Transverse colon (tissue), 4 donors: Measurements from ENCODE around the gene CDC42BPG. TPM values are rescaled to one million over a fixed set of nuclear protein-coding genes. Genes with fewer than 3 reads are reported as not detected.

Source experiments
- DNase-seq: peaks from one replicate; pipeline ENCODE4 v3.0.0-alpha.2; 2019
- H3K27ac ChIP-seq, 4 donors: fragments of 200-600 bp; sonication (generic); 2 replicates each; pipeline ENCODE4 v1.5.1; 2016 to 2018; ENCODE audit warnings: inconsistent platforms in 4 of 4
- H3K27me3 ChIP-seq: fragments of 200-600 bp; sonication (generic); 2 replicates; pipeline ENCODE4 v1.5.1; 2017; ENCODE audit warnings: inconsistent platforms
- H3K36me3 ChIP-seq, 4 donors: fragments of 200-600 bp; sonication (generic); 2 replicates each; pipeline ENCODE4 v1.5.1; 2017 to 2019; ENCODE audit warnings: inconsistent platforms in 4 of 4
- H3K4me1 ChIP-seq, 4 donors: fragments of 200-600 bp; sonication (generic); 2 replicates each; pipeline ENCODE4 v1.5.1; 2017 to 2020; ENCODE audit warnings: inconsistent platforms in 4 of 4
- H3K4me3 ChIP-seq, 4 donors: fragments of 200-600 bp; sonication (generic); 1 replicate in 1 of 4; 2 replicates in 3 of 4; pipeline versions ENCODE4 v1.5.1 to v1.6.1; 2017 to 2019; ENCODE audit warnings: inconsistent platforms in 4 of 4
- H3K9me3 ChIP-seq, 2 donors: fragments of 200-600 bp; sonication (generic); 2 replicates each; pipeline ENCODE4 v1.5.1; 2017 to 2019; ENCODE audit warnings: inconsistent platforms in 2 of 2
- CTCF ChIP-seq, 5 experiments: fragments of 200-600 bp in 3 of 5; fragments of 450-650 bp in 2 of 5; sonication (generic) in 3 of 5; IDR thresholded peaks; 1 replicate in 2 of 5; 2 replicates in 3 of 5; pipeline ENCODE4 v1.5.1; 2016 to 2017; ENCODE audit warnings: antibody characterized with exemption in 5 of 5, inconsistent platforms in 3 of 5, mild to moderate bottlenecking in 2 of 5, moderate library complexity in 1 of 5
- EP300 ChIP-seq: sonication (generic); formaldehyde crosslinking; IDR thresholded peaks from one replicate; pipeline ENCODE4 v1.6.1; 2017; ENCODE audit warnings: antibody characterized with exemption, low read depth
- POLR2A ChIP-seq: fragments of 450-650 bp; IDR thresholded peaks from one replicate; pipeline ENCODE4 v1.6.1; 2016; ENCODE audit warnings: antibody characterized with exemption, mild to moderate bottlenecking, moderate library complexity
- POLR2AphosphoS5 ChIP-seq, 3 donors: sonication (generic); formaldehyde crosslinking; IDR thresholded peaks; one replicate each; pipeline ENCODE4 v1.6.1; 2016; ENCODE audit warnings: antibody characterized with exemption in 3 of 3
- WGBS, 2 donors: methylation state at CpG; one replicate each; pipeline ENCODE4 v1.1.5; 2018; ENCODE audit warnings: low coverage in 1 of 2; 5-methylcytosine and 5-hydroxymethylcytosine counted together
- in situ Hi-C, 4 donors: fragments of 200-750 bp; cut with MboI; loops; one replicate each; pipeline versions ENCODE4 v1.15.0 to v1.15.1; 2017; ENCODE audit warnings: low sequenced_read_pairs in 3 of 4, low pct_ligation_motif_present in 1 of 4, low pct_unique_long_range_greater_than_20kb in 1 of 4
- intact Hi-C: fragments of 100-400 bp; cut with DNase I; formaldehyde crosslinking; loops from one replicate; pipeline ENCODE4 v1.15.1; 2023; ENCODE audit warnings: low total_unique reads
- total RNA-seq, 4 donors: library from RNA; depleted of rRNA; stranded (reverse); fragments of >200 nt; gene quantifications; one replicate each; pipeline ENCODE4 v1.1.0, GENCODE V29; 2016

CDC42BPG gene
- total RNA-seq, 4 donors from 2014 or later, result 32.6 to 82.3 (median 46.9) TPM

GRCh38 chr11:64837887-64838351, 6.5 kb downstream of the CDC42BPG start:
- intact Hi-C loops, result no loop called here
- 88% methylated on average over 9 of the region's 10 CpGs; no CpG with 5 or more reads in 1 of the 2 donors for WGBS, 2 donors
- Histone ChIP-seq H3K9me3 (no peaks in the 10 kb centered on the region), H3K36me3 (no peaks in the 10 kb centered on the region), H3K4me1 (peaks cover 0 to 7% (median 2%) of the 10 kb centered on the region in 4 donors), H3K27ac (no peak overlapping the region), H3K4me3 (no peak overlapping the region), H3K27me3 (no peaks in the 10 kb centered on the region)
- in situ Hi-C loops, result no loop called here
- TF ChIP-seq POLR2AphosphoS5 (IDR thresholded peaks at IDR 0.05) (no peak), POLR2A (no peak), CTCF (IDR thresholded peaks at IDR 0.05) (no peak), EP300 (no peak)
- DNase-seq, result no peak

DNA sequence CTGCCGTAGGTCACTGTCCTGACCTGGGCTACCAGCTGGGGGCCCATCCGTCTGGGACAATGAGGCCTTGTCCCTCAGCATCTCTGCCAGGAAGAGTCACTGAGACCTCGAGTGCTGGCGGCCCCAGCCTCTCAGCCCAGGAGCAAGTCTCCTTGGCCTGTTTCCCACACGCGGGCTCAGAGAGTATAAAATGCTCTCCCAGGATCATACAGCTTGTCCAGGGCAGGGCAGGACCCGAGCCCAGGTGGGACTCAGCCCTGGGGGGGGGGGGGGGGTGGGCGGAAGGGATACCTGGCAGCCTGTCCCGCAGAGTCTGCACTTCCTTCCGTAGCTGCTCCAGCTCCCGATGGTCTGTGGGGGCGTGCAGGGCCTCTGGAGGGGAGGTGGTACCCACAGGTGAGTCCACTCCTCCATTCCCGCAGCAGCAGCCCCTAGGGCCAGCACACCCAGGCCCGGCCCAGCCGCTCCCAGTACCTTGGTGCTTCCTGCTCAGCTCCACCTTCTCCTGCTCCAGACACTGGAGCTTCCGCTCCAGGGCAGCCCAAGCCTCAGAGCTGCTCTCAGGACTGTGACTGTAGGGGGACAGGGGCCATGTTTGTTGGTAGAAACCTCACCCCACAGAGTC, 7.9 kb downstream of the CDC42BPG start:
- Histone ChIP-seq H3K36me3 (no peaks in the 10 kb centered on the region), H3K9me3 (no peaks in the 10 kb centered on the region), H3K4me3 (no peak overlapping the region), H3K4me1 (no peaks in the 10 kb centered on the region), H3K27me3 (no peaks in the 10 kb centered on the region), H3K27ac (no peak overlapping the region)
- intact Hi-C loops (no loop called here), in situ Hi-C loops (no loop called here)
- no peak for DNase-seq
- 83% methylated on average over 12 of the region's 16 CpGs; no CpG with 5 or more reads in 1 of the 2 donors for WGBS, 2 donors
- TF ChIP-seq CTCF (IDR thresholded peaks at IDR 0.05) (no peak), POLR2AphosphoS5 (IDR thresholded peaks at IDR 0.05) (no peak), EP300 (no peak), POLR2A (no peak)

DNA sequence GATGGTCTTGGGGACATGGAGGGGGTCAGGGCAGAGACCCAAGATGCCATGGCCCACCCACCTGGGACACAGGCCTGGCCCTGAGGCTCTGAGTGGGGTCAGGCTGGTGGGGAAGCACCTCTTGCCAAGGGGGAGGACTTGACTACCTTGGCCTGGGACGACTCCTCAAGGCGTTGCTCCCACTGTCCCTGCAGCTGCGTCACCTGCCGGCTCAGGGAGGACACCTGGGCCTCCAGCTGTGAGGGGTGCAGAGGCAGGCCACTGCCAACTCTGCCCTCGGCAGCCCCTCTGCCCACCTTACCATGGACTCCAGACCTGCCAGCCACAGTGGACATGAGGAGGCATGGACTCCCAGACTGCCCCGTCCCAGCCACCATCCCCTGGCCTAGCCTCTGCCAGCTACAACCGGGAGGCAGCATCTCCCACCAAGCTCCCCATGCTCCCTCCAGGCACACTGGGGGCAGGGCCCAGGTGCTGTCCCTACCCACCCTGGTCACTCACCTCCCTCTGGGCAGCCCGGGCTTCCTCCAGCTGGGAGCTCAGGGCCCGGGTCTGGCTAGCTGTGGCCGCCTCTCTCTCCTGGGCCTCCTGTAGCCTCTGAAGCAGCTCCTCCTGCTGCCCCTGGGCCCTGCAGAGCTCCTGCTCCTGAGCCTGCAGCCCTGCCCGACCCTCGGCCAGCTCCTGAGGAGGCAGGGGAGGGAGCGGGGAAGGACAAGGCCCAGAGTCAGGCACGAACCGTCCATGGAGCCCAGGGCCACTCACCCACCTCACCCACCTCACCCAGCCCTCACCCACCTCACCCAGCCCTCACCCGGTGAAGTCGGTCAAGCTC, 8.6 kb downstream of the CDC42BPG start:
- 100% methylated on average over 6 of the region's 17 CpGs; no CpG with 5 or more reads in 1 of the 2 donors for WGBS, 2 donors
- no peaks in the 10 kb centered on the region for H3K36me3 ChIP-seq
- in situ Hi-C loops, result no loop called here

More for the DNA sequence above, 8.6 kb downstream of the CDC42BPG start:
- Histone ChIP-seq H3K4me1 (no peaks in the 10 kb centered on the region), H3K27me3 (no peaks in the 10 kb centered on the region), H3K9me3 (no peaks in the 10 kb centered on the region), H3K27ac (no peak overlapping the region), H3K4me3 (no peak overlapping the region)
- no peak for TF ChIP-seq CTCF (IDR thresholded peaks at IDR 0.05)
- TF ChIP-seq POLR2A, result no peak
- no peak for TF ChIP-seq POLR2AphosphoS5 (IDR thresholded peaks at IDR 0.05)
- TF ChIP-seq EP300, result no peak
- DNase-seq, result no peak
- intact Hi-C loops, result no loop called here
